Measurements from ENCODE around the gene ERFL.

The ERFL gene

GRCh38 chr19:41925208-41926003, 2.8 kb downstream of the ERFL start:
- Histone ChIP-seq H3K36me3 (ENCODE audit: insufficient read depth, low read length) (no peaks in the 10 kb centered on the region), H3K27ac (ENCODE audit: low read depth, low read length) (no peak overlapping the region), H3K4me3 (ENCODE audit: low read depth, low read length) (no peak overlapping the region), H3K4me1 (ENCODE audit: control insufficient read depth, insufficient read depth, low read length, unreplicated experiment) (no peaks in the 10 kb centered on the region), H2AFZ (ENCODE audit: low read length, unreplicated experiment) (no peak overlapping the region), H3K27me3 (ENCODE audit: insufficient read depth, low read length) (peaks cover 71% of the 10 kb centered on the region), H3K79me2 (ENCODE audit: control insufficient read depth, insufficient read depth, low read length, unreplicated experiment) (no peaks in the 10 kb centered on the region)

- H3K36me3 ChIP-seq (ENCODE audit: insufficient read depth, low read length), result no peaks in the 10 kb centered on the region
- no peak overlapping the region for H3K27ac ChIP-seq (ENCODE audit: low read depth, low read length)
- no peak overlapping the region for H2AFZ ChIP-seq (ENCODE audit: low read length, unreplicated experiment)
- no peaks in the 10 kb centered on the region for H3K4me1 ChIP-seq (ENCODE audit: control insufficient read depth, insufficient read depth, low read length, unreplicated experiment)
- H3K79me2 ChIP-seq (ENCODE audit: control insufficient read depth, insufficient read depth, low read length, unreplicated experiment), result no peaks in the 10 kb centered on the region
- H3K27me3 ChIP-seq (ENCODE audit: insufficient read depth, low read length), result peaks cover 61% of the 10 kb centered on the region
- H3K4me3 ChIP-seq (ENCODE audit: low read depth, low read length), result no peak overlapping the region
Observed at GRCh38 chr19:41924151-41925145, 3.8 kb downstream of the ERFL start.

GRCh38 chr19:41923045-41923788, 5.0 kb downstream of the ERFL start:
- no peaks in the 10 kb centered on the region for H3K4me1 ChIP-seq (ENCODE audit: control insufficient read depth, insufficient read depth, low read length, unreplicated experiment)
- no peaks in the 10 kb centered on the region for H3K79me2 ChIP-seq (ENCODE audit: control insufficient read depth, insufficient read depth, low read length, unreplicated experiment)
- H3K4me3 ChIP-seq (ENCODE audit: low read depth, low read length), result no peak overlapping the region
- H2AFZ ChIP-seq (ENCODE audit: low read length, unreplicated experiment), result no peak overlapping the region
- H3K27me3 ChIP-seq (ENCODE audit: insufficient read depth, low read length), result peaks cover 50% of the 10 kb centered on the region
- H3K36me3 ChIP-seq (ENCODE audit: insufficient read depth, low read length), result no peaks in the 10 kb centered on the region
- H3K27ac ChIP-seq (ENCODE audit: low read depth, low read length), result no peak overlapping the region

GRCh38 chr19:41922585-41922984, 5.7 kb downstream of the ERFL start:
- Histone ChIP-seq H3K36me3 (ENCODE audit: insufficient read depth, low read length) (no peaks in the 10 kb centered on the region), H3K79me2 (ENCODE audit: control insufficient read depth, insufficient read depth, low read length, unreplicated experiment) (no peaks in the 10 kb centered on the region), H3K4me3 (ENCODE audit: low read depth, low read length) (no peak overlapping the region), H2AFZ (ENCODE audit: low read length, unreplicated experiment) (no peak overlapping the region), H3K27ac (ENCODE audit: low read depth, low read length) (no peak overlapping the region), H3K4me1 (ENCODE audit: control insufficient read depth, insufficient read depth, low read length, unreplicated experiment) (no peaks in the 10 kb centered on the region), H3K27me3 (ENCODE audit: insufficient read depth, low read length) (peaks cover 47% of the 10 kb centered on the region)

- Histone ChIP-seq H3K79me2 (ENCODE audit: control insufficient read depth, insufficient read depth, low read length, unreplicated experiment) (no peaks in the 10 kb centered on the region), H3K4me3 (ENCODE audit: low read depth, low read length) (no peak overlapping the region), H3K27me3 (ENCODE audit: insufficient read depth, low read length) (peaks cover 48% of the 10 kb centered on the region), H2AFZ (ENCODE audit: low read length, unreplicated experiment) (no peak overlapping the region), H3K4me1 (ENCODE audit: control insufficient read depth, insufficient read depth, low read length, unreplicated experiment) (no peaks in the 10 kb centered on the region), H3K36me3 (ENCODE audit: insufficient read depth, low read length) (no peaks in the 10 kb centered on the region), H3K27ac (ENCODE audit: low read depth, low read length) (no peak overlapping the region)
Observed at GRCh38 chr19:41921577-41922576, 6.4 kb downstream of the ERFL start.

GRCh38 chr19:41920882-41921576, 7.2 kb downstream of the ERFL start:
- H3K27me3 ChIP-seq (ENCODE audit: insufficient read depth, low read length), result peaks cover 49% of the 10 kb centered on the region
- H2AFZ ChIP-seq (ENCODE audit: low read length, unreplicated experiment), result no peak overlapping the region
- no peaks in the 10 kb centered on the region for H3K4me1 ChIP-seq (ENCODE audit: control insufficient read depth, insufficient read depth, low read length, unreplicated experiment)
- no peak overlapping the region for H3K27ac ChIP-seq (ENCODE audit: low read depth, low read length)
- H3K79me2 ChIP-seq (ENCODE audit: control insufficient read depth, insufficient read depth, low read length, unreplicated experiment), result no peaks in the 10 kb centered on the region
- H3K36me3 ChIP-seq (ENCODE audit: insufficient read depth, low read length), result no peaks in the 10 kb centered on the region
- no peak overlapping the region for H3K4me3 ChIP-seq (ENCODE audit: low read depth, low read length)

GRCh38 chr19:41919948-41920712, 8.1 kb downstream of the ERFL start:
- H2AFZ ChIP-seq (ENCODE audit: low read length, unreplicated experiment), result no peak overlapping the region
- no peaks in the 10 kb centered on the region for H3K79me2 ChIP-seq (ENCODE audit: control insufficient read depth, insufficient read depth, low read length, unreplicated experiment)
- no peaks in the 10 kb centered on the region for H3K36me3 ChIP-seq (ENCODE audit: insufficient read depth, low read length)
- H3K27ac ChIP-seq (ENCODE audit: low read depth, low read length), result no peak overlapping the region
- H3K27me3 ChIP-seq (ENCODE audit: insufficient read depth, low read length), result peaks cover 56% of the 10 kb centered on the region
- no peaks in the 10 kb centered on the region for H3K4me1 ChIP-seq (ENCODE audit: control insufficient read depth, insufficient read depth, low read length, unreplicated experiment)
- no peak overlapping the region for H3K4me3 ChIP-seq (ENCODE audit: low read depth, low read length)

GRCh38 chr19:41918653-41919244, 9.5 kb downstream of the ERFL start:
- Histone ChIP-seq H3K36me3 (ENCODE audit: insufficient read depth, low read length) (no peaks in the 10 kb centered on the region), H3K4me1 (ENCODE audit: control insufficient read depth, insufficient read depth, low read length, unreplicated experiment) (no peaks in the 10 kb centered on the region), H2AFZ (ENCODE audit: low read length, unreplicated experiment) (no peak overlapping the region), H3K4me3 (ENCODE audit: low read depth, low read length) (no peak overlapping the region), H3K27ac (ENCODE audit: low read depth, low read length) (no peak overlapping the region), H3K79me2 (ENCODE audit: control insufficient read depth, insufficient read depth, low read length, unreplicated experiment) (no peaks in the 10 kb centered on the region), H3K27me3 (ENCODE audit: insufficient read depth, low read length) (peaks cover 61% of the 10 kb centered on the region)
